GM12864 (cell line): ENCODE results near the gene TUSC1.

Experiments used
- DNase-seq: peaks from one replicate; pipeline ENCODE4 v3.0.0-alpha.2; 2011; ENCODE audit warnings: low read depth
- H3K4me3 ChIP-seq: 2 replicates; pipeline ENCODE4 v1.5.1; 2011; ENCODE audit warnings: mild to moderate bottlenecking, low read depth, low read length, control low read depth
- CTCF ChIP-seq: IDR thresholded peaks from 2 replicates; pipeline ENCODE4 v1.5.1; 2011; ENCODE audit warnings: low read depth, mild to moderate bottlenecking, moderate library complexity, low read length, control low read depth, inconsistent platforms; ENCODE audit errors: missing control alignments

Gene TUSC1

GRCh38 chr9:25629231-25629630 is 49.0 kb downstream of the TUSC1 start:
- no peak overlapping the region for H3K4me3 ChIP-seq
- no peak for TF ChIP-seq CTCF

More at GRCh38 chr9:25629231-25629630, 49.0 kb downstream of the TUSC1 start:
- DNase-seq = no peak
